Renal cortex interstitium (tissue), 11 donors: Measurements from ENCODE around the gene TMEM38A. TPM values are rescaled to one million over a fixed set of nuclear protein-coding genes. Genes with fewer than 3 reads are reported as not detected.
"Not testable (repeated sequence)": the region's sequence is repeated elsewhere in the genome, so short reads cannot be mapped to it uniquely, and the experiment has no call there.

ENCODE experiments used
- DNase-seq, 11 donors: peaks; one replicate each; pipeline ENCODE4 v3.0.0-alpha.2; 2013; ENCODE audit warnings: low read depth in 9 of 11, low spot score in 4 of 11; ENCODE audit errors: extremely low read depth in 1 of 11
- polyA plus RNA-seq, 3 donors: library from polyadenylated mRNA; unstranded; fragments of 120-200 nt; gene quantifications; one replicate each; pipeline ENCODE4 v1.2.1, GENCODE V29; 2013; ENCODE audit not compliant: insufficient read length in 3 of 3

Gene TMEM38A
- polyA plus RNA-seq, 3 donors = 8.1 to 8.3 (median 8.1) TPM

DNA sequence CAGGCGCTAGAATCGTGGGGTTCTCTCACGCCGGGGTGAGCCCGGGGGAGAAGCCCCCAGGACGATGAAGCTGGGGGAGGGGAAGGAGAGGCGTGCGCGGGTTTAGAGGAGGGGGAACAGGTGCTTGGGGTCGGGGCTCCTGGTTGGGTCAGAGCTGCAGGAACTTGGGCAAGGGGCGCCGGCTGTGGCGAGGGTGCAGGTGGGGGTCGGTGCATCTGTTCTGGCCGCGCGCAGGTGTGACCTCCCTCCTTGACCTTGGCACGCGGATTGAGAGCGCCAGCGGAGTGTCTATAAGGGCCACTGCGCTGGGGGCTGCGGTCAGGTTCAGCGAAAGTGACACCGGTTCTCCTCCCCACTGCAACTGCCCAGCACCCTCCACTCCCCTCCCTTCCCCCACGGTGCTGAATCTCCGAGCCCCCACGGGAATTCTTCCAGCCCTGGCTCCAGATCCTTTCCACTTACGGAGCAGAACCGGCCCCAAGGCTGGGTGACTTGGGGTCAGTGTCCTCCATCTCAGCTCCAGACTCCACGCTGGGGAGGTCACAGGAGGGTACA is 618 bp downstream of the TMEM38A start:
- peak in 4 of 11 donors; percentile 2 to 9 (median 8) for DNase-seq

DNA sequence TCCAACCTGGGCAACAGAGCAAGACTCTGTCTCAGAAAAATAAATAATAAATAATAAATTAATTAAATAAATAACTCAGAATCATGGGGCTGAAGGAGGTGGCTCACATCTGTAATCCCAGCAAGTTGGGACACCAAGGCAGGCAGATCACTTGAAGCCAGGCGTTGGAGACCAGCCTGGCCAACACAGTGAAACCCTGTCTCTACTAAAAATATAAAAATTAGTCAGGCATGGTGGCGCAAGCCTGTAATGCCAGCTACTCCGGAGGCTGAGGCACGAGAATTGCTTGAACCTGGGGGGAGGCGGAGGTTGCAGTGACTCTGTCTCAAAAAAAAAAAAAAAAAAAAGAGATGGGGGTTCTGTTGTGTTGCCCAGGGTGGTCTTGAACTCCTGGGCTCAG is 7.2 kb downstream of the TMEM38A start:
- DNase-seq = no peak

DNA sequence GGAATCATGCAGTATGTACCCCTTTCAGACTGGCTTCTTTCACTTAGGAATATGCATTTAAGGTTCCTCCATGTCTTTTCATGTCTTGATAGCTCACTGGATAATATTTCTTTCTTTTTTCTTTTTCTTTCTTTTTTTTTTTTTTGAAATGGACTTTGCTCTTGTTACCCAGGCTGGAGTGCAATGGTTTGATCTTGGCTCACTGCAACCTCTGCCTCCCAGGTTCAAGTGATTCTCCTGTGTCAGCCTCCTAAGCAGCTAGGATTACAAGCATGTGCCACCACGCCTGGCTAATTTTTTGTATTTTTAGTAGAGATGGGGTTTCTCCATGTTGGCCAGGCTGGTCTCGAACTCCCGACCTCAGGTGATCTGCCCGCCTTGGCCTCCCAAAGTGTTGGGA is 7.8 kb downstream of the TMEM38A start:
- DNase-seq = not testable (repeated sequence)

DNA sequence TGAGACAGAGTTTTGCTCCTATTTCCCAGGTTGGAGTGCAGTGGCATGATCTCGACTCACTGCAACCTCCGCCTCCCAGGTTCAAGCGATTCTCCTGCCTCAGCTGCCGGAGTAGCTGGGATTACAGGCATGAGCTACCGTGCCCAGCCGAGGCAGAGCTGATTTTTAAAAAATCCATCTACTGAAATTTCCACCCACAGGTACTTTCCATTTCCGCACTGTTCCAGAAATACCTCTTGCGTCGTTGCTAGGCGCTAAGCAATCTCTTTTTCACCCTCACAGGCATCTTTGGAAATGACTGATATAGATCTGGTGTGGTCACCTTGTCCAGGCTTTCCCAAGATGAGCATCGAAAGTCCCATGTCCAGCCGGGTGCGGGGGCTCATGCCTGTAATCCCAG is 9.4 kb downstream of the TMEM38A start:
- no peak for DNase-seq

DNA sequence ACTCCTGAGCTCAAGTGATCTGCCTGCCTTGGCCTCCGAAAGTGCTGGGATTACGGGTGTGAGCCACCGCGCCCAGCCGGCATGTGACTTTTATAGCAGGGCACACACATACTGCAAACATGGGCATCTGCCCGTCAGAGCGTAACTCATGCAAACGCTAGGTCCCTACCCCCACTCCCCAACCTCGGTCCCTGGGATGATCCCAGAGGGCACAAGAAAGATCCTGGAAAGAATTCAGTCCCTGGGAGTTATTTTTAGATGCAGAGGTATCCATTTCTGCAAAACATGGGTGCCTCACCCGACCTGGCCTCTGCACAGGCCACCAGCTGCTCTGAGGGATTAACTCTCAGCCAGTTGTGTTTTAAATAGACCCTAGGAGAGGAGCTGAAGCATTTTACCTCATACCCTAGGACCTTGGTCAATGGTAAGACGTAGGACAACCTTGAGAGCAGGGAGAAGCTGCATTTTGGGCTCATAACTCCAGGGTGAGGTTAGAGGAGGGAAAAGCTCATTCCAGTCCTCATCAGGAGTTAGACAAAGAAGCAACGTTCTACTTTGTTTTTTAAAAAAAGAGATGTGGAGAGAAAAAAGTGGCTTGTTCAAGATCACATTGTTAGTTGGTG is 10.8 kb downstream of the TMEM38A start:
- DNase-seq = no peak

DNA sequence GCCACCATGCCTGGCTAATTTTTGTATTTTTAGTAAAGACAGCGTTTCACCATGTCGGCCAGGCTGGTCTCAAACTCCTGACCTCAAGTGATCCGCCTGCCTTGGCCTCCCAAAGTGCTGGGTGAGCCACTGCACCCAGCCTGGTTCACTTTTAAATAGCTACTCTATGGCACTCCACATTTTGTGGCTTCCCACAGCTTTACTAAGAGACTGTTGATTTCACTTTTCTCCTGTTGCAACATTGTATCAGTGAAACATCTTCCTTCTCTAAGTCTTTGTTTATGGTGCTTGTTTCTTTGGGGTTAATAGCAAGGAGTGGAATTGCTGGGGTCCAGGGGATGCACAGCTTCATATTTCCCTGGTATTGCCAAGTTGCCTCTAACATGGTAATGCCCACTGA is 12.3 kb downstream of the TMEM38A start:
- DNase-seq = no peak

DNA sequence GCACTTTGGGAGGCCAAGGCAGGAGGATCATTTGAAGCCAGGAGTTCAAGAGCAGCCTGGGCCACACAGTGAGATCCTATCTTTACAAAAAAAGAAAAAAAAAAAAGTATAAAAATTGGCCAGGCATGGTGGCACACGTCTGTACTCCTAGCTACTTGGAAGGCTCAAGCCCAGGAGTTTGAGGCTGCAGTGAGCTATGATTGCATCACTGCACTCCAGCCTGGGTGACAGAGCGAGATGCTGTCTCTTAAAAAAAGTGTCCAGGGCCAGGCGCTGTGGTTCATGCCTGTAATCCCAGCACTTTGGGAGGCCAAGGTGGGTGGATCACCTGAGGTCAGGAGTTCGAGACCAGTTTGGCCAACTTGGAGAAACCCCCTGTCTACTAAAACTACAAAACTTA is 12.9 kb downstream of the TMEM38A start:
- DNase-seq = not testable (repeated sequence)

DNA sequence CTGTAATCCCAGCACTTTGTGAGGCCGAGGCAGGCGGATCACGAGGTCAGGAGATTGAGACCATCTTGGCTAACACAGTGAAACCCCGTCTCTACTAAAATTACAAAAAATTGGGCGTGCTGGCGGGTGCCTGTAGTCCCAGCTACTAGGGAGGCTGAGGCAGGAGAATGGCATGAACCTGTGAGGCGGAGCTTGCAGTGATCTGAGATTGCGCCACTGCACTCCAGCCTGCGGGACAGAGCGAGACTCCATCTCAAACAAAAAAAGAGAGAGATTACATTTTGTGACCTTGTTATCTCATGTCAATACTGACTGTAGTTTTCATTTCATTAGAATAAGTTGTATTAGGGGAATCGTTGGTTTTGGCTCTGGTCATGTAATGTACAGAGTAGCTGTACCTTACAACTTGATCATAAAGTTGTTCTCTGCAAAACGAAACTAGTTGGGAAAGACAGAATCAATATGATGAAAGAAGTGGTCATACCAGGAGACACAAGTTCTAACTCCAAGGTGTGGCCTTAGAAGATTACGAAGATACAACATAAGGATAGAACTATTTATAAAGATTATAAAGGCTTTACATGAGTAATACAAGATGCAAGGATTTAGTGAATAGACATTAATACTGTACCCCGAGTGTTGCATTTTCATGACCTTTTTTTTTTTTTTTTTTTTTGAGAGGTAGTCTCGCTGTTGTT is 15.3 kb downstream of the TMEM38A start:
- no peak for DNase-seq

DNA sequence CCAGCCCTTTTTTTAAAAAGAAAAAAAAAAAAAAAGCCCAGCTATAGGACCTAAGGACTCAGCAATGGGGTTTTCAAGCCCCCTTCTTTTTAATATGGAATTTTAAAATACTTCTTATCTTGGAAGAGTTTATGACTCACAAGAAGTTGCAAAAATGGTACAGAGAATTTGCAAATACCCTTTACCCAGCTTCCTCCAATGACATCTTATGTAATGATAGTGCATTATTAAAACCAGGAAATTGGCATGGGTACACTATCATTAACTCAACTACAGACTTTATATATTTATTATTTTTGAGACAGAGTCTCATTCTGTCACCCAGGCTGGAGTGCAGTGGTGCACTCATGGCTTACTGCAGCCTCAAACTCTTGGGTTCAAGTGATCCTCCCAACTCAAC is 16.1 kb downstream of the TMEM38A start:
- no peak for DNase-seq

DNA sequence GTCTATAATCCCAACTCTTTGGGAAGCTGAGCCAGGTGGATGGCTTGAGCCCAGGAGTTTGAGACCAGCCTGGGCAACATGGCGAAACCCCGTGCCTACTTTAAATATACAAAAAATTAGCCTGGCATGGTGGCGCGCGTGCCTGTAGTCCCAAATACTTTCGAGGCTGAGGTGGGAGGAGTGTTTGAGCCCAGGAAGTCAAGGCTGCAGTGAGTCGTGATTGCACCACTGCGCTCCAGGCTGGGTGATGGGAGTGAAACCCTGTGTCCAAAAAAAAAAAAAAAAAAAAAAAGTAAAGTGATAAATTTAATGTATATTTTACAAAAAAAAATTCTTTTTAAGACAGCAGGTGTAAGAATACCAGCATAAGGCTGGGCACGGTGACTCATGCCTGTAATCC is 17.6 kb downstream of the TMEM38A start:
- no peak for DNase-seq

DNA sequence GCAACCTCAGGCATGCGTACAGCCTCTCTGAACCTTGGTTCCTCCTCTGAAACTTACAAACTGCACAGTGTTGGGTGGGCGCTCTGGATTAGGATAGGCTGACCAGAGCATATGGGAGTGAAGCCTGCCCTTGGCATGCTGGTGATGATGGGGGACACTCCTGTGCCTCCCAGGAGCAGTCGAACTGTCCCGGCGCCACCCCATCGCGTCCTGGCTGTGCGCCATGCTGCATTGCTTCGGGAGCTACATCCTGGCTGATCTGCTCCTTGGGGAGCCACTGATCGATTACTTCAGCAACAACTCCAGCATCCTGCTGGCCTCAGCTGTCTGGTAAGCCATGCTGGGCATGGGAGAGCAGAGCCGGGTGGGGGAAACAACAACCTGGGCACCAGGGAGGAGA is 18.9 kb downstream of the TMEM38A start:
- DNase-seq = no peak

DNA sequence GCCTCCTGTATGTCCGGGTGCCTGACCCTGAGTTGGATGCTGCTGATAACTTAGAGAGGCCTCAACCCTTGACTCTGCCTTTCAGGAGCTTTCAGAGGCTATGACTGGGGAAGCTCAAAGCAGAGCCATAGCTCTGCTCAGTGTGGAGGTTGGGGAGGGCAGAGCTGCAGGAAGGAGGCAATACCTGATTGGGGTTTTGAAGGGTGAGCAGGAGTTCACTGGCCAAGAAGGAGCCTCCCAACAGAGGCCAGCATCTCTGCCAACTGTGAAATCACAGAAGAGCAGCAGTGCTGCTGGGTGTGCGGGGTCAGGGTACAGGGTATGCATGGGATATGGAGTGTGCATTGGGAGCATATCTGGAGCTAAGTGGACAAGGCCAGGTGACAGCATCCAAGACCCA is 21.6 kb downstream of the TMEM38A start:
- DNase-seq = no peak

DNA sequence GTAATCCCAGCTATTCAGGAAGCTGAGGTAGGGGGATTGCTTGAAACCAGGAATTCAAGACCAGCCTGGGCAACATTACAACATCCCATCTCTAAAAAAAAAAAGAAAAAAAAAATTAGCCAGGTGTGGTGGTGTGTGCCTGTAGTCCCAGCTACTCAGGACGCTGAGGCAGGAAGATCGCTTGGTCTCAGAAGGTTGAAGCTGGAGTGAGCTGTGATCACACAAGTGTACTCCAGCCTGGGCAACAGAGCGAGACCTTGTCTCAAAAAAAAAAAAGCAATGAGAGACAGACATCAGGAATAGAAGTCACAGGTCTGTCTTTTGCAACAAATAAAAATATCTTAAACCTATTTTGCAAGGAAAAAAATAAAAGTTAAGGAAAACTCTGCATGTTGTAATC is 23.3 kb downstream of the TMEM38A start:
- no peak for DNase-seq

DNA sequence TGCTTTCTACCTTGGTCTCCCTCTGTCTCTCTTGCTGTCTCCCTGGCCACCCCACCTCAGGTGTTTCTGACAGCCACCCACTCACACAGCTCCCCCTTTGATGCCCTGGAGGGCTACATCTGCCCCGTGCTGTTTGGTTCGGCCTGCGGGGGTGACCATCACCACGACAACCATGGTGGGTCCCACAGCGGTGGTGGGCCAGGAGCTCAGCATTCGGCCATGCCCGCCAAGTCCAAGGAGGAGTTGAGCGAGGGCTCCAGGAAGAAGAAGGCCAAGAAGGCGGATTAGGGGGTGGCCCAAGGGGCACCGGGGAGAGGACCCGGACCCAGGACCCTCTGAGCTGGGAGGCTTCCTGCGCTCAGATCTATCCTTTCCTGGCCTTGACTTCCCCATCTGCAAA is 27.1 kb downstream of the TMEM38A start:
- no peak for DNase-seq

DNA sequence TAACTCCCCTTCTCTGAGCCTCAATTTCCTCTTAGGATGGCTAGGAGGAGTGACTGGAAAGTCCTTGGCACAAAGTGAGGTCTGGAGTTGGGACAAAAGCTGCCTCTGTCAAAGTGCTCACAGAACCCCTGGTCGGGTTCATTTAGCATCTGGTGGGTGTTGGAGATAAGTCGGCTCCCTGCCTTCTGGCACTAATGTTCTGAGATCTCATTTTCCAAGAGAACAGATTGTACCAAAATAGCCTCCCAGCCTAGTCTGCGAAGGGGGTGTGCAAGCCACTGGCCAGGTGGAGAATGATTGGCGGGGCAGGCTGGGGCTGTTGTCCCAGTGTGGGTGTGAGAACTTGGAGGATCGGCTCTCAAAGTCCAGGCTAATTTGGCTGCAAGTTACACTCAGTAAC is 38.0 kb downstream of the TMEM38A start:
- no peak for DNase-seq

DNA sequence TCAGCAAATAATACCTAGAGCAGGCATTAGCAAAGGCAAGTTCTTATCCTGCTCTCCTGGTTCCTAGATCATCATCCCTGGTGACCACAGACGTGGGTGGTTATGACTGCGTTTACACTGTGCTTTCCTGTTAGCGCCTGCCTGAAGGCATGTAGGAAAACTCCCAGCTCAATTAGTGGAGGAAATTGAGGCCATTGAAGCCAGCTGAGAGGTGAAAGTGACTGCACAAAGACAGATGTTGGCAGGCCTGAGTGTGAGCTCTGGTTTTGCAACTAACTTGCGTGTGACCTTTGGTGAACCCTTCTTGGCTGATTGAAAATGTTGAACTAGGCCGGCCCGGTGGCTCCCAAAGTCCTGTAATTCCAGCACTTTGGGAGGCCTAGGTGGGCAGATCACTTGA is 41.2 kb downstream of the TMEM38A start:
- no peak for DNase-seq

DNA sequence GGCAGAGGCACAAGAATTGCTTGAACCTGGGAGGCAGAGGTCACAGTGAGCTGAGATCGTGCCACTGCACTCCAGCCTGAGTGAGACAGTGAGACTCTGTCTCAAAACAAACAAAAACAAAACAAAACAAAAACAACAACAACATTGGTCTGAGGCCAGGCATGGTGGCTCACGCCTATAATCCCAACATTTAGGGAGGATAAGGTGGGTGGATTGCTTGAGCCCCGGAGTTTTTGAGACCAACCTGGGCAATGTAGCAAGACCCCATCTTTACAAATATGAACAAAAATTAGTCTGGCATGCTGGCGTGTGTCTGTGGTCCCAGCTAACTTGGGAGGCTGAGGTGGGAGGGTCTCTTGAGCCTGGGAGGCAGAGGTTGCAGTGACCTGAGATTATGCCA is 42.7 kb downstream of the TMEM38A start:
- DNase-seq = no peak

DNA sequence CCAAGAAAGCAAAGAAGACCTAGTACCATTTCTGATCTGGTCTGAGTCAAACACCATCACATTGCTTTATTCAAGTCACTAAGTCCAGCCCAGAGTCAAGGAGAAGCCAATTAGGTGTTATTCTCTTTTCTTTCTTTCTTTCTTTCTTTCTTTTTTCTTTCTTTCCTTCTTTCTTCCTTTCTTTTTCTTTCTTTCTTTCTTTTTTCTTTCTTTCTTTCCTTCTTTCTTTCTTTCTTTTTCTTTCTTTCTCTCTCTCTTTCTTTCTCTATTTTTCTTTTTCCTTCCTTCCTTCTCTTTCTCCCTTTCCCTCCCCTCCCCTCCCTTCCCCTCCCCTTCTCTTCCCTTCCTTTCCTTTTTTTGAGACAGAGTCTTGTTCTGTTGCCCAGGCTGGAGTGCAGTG is 49.9 kb downstream of the TMEM38A start:
- not testable (repeated sequence) for DNase-seq

DNA sequence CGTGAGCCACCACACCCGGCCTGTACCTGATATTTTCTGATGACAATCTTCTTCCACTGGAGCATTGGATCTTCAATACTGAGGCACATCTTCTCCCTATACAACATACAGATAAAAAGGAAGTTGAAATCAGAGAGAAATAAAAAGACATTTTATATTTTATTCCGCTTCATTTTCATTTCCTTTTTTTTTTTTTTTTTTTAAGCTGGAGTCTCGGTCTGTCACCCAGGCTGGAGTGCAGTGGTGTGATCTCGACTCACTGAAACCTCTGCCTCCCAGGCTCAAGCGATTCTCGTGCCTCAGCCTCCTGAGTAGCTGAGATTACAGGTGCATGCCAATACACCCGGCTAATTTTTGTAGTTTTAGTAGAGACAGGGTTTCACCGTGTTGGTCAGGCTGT is 51.4 kb downstream of the TMEM38A start:
- not testable (repeated sequence) for DNase-seq

DNA sequence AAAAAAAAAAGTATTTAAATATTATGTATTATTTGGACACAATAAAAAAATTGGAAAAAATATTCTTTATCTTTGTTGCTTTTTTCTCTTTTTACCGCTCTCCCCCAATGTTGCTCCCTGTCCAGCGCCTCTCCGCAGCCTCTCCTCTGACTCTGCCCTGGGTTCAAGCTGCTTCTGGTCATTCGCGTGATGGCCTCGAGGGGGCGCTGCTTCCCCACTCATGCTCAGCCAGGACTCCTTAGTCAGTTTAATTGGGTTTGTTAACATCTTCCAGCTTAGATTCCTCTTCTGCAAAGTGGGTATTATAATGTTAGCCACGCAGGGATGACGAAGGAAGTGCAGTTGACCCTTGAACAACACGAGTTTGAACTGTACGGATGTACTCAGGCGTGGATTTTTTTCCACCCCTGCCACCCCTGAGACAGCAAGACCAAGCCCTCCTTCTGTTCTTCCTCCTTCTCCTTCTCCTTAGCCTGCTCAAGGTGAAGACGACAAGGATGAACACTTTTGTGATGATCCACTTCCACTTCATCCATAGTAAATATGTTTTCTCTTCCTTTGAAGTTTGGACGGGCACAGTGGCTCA is 53.9 kb downstream of the TMEM38A start:
- peak in 6 of 11 donors; percentile 15 to 38 (median 30) for DNase-seq
